HepG2 (cell line): Measurements from ENCODE around the gene GTF2A1. TPM values are rescaled to one million over a fixed set of nuclear protein-coding genes. Genes with fewer than 3 reads are reported as not detected.

Experiments used
- ATAC-seq: fragments of 200-7000 bp; cut with Tn5 transposase; 3 replicates; pipeline ENCODE4 v1.9.1; 2020; ENCODE audit warnings: mild to moderate bottlenecking, moderate library complexity
- BruUV-seq: library from RNA; stranded (reverse); fragments of 400-500 nt; replicated peaks from 2 replicates; lab custom pipeline; 2021; lab: Mats Ljungman, UMichigan
- CTCF ChIA-PET: fragments of 300-600 bp; formaldehyde crosslinking; extraction: SDS; loops from one replicate; lab custom pipeline; 2021; ENCODE audit warnings: low total read pairs, inconsistent platforms, low intra/inter-chr PET ratio; lab: Yijun Ruan, JAX
- POLR2A ChIA-PET: fragments of 350-600 bp; sonication (Branson Sonifier 250); formaldehyde crosslinking; loops from one replicate; lab custom pipeline; 2020; ENCODE audit warnings: antibody characterized with exemption, inconsistent platforms; lab: Yijun Ruan, JAX
- DNase-seq: peaks from one replicate; pipeline ENCODE4 v3.0.0-alpha.2; 2015; ENCODE audit warnings: low spot score
- FAIRE-seq: peaks from 3 replicates; lab custom pipeline; 2011; peaks lifted over from hg19 to GRCh38; lab: Jason Lieb, UNC
- H2AFZ ChIP-seq: one replicate; pipeline ENCODE4 v1.6.1; 2011; ENCODE audit warnings: low read length, inconsistent platforms
- H3K27ac ChIP-seq: fragments of 300-600 bp; 3 replicates; pipeline ENCODE4 v1.8.0; 2011; ENCODE audit warnings: mixed run types, mild to moderate bottlenecking, mixed read lengths, low read length, inconsistent platforms; ENCODE audit not compliant: insufficient read depth; ENCODE audit errors: extremely low read length
- H3K27me3 ChIP-seq, 2 experiments: fragments of 200-600 bp in 1 of 2; 2 replicates in 1 of 2; 3 replicates in 1 of 2; pipeline versions ENCODE4 v1.6.0 to v1.8.0; 2011; ENCODE audit warnings: low read length in 2 of 2, mild to moderate bottlenecking in 2 of 2, moderate library complexity in 2 of 2, inconsistent platforms in 1 of 2; ENCODE audit not compliant: insufficient read depth in 2 of 2, control insufficient read depth in 1 of 2
- H3K36me3 ChIP-seq, 2 experiments: fragments of 200-600 bp in 1 of 2; replicated peaks in 1 of 2; 2 replicates in 1 of 2; 3 replicates in 1 of 2; pipeline versions ENCODE4 v1.5.1 to v1.8.0; 2011; ENCODE audit warnings: low read length in 2 of 2, inconsistent platforms in 1 of 2; ENCODE audit not compliant: insufficient read depth in 2 of 2, control insufficient read depth in 1 of 2
- H3K4me1 ChIP-seq: 2 replicates; pipeline ENCODE4 v1.5.1; 2012; ENCODE audit warnings: low read length, inconsistent platforms; ENCODE audit not compliant: insufficient read depth
- H3K4me2 ChIP-seq: 2 replicates; pipeline ENCODE4 v1.6.0; 2011; ENCODE audit warnings: low read depth, low read length, inconsistent platforms
- H3K4me3 ChIP-seq, 3 experiments: fragments of 200-600 bp in 1 of 3; sonication (generic), shearing (Covaris generic) in 1 of 3; replicated peaks in 1 of 3; 2 replicates each; pipeline ENCODE4 v1.5.1; 2011 to 2016; ENCODE audit warnings: low read length in 3 of 3, inconsistent platforms in 2 of 3, low read depth in 2 of 3, mild to moderate bottlenecking in 2 of 3, control low read depth in 1 of 3, mixed read lengths in 1 of 3; ENCODE audit not compliant: insufficient read depth in 1 of 3
- H3K79me2 ChIP-seq: one replicate; pipeline ENCODE4 v1.6.1; 2011; ENCODE audit warnings: low read length, inconsistent platforms; ENCODE audit not compliant: insufficient read depth
- H3K9ac ChIP-seq: 2 replicates; pipeline ENCODE4 v1.6.0; 2011; ENCODE audit warnings: mild to moderate bottlenecking, low read depth, low read length, inconsistent platforms; ENCODE audit not compliant: insufficient read depth
- H3K9me3 ChIP-seq: 2 replicates; pipeline ENCODE4 v1.5.1; 2012; ENCODE audit warnings: mild to moderate bottlenecking, low read length
- H4K20me1 ChIP-seq: 2 replicates; pipeline ENCODE4 v1.6.0; 2011; ENCODE audit warnings: inconsistent platforms, mild to moderate bottlenecking, low read length, moderate library complexity; ENCODE audit not compliant: insufficient read depth
- DR1 ChIP-seq: sonication (generic); formaldehyde crosslinking; IDR thresholded peaks from 2 replicates; pipeline ENCODE4 v1.8.0; 2021; ENCODE audit warnings: mild to moderate bottlenecking, missing genetic modification reagents, inconsistent platforms
- HDAC1 ChIP-seq: sonication (generic); formaldehyde crosslinking; IDR thresholded peaks from 2 replicates; pipeline ENCODE4 v1.5.1; 2020; ENCODE audit warnings: mild to moderate bottlenecking, missing genetic modification reagents
- JUNB ChIP-seq: sonication (generic); formaldehyde crosslinking; IDR thresholded peaks from 2 replicates; pipeline ENCODE4 v1.8.0; 2022; ENCODE audit warnings: missing genetic modification reagents, mild to moderate bottlenecking, borderline replicate concordance
- KLF12 ChIP-seq: sonication (generic); formaldehyde crosslinking; IDR thresholded peaks from 2 replicates; pipeline ENCODE4 v1.4.0; 2020; ENCODE audit warnings: missing genetic modification reagents, borderline replicate concordance
- RNF219 ChIP-seq: sonication (generic); formaldehyde crosslinking; IDR thresholded peaks from 2 replicates; pipeline ENCODE4 v1.5.0; 2020; ENCODE audit warnings: mild to moderate bottlenecking, missing genetic modification reagents
- ZNF282 ChIP-seq: fragments of 450-650 bp; IDR thresholded peaks from 2 replicates; pipeline ENCODE4 v1.6.1; 2018; ENCODE audit not compliant: partially characterized antibody
- ZNF513 ChIP-seq: sonication (generic); formaldehyde crosslinking; conservative IDR thresholded peaks from 2 replicates; pipeline ENCODE4 v1.5.0; 2020; ENCODE audit warnings: missing genetic modification reagents
- ZNF589 ChIP-seq: sonication (generic); formaldehyde crosslinking; conservative IDR thresholded peaks from 2 replicates; pipeline ENCODE4 v1.8.0; 2022; ENCODE audit warnings: mild to moderate bottlenecking, moderate library complexity, missing genetic modification reagents
- ZSCAN30 ChIP-seq: sonication (generic); formaldehyde crosslinking; IDR thresholded peaks from 2 replicates; pipeline ENCODE4 v1.5.0; 2020; ENCODE audit warnings: mild to moderate bottlenecking, missing genetic modification reagents
- WGBS: methylation state at CpG from one replicate; pipeline ENCODE4 v1.1.6; 2017; ENCODE audit warnings: low lambda C conversion rate; 5-methylcytosine and 5-hydroxymethylcytosine counted together
- in situ Hi-C: cut with HindIII; loops from 2 replicates; pipeline ENCODE4 v1.10.0; 2017; ENCODE audit warnings: low pct_unique_long_range_greater_than_20kb; ENCODE audit not compliant: extremely low pct_ligation_motif_present
- intact Hi-C: fragments of 100-400 bp; cut with micrococcal nuclease; formaldehyde crosslinking; loops from one replicate; pipeline ENCODE4 v1.10.0; 2022; ENCODE audit not compliant: unreplicated experiment
- polyA plus RNA-seq, 8 experiments: library from polyadenylated mRNA; depleted of rRNA in 3 of 8; stranded (reverse) in 7 of 8; unstranded in 1 of 8; fragments of >200 nt; fragmentation: Illumina TruSeq in 4 of 8; extraction: Trizol in 4 of 8; gene quantifications; 2 replicates each; pipeline versions ENCODE4 v1.2.1 to v1.2.3, GENCODE V29; 2011 to 2016; ENCODE audit warnings: low read depth in 4 of 8, missing spikeins in 1 of 8, mixed read lengths in 1 of 8; ENCODE audit not compliant: insufficient read depth in 1 of 8
- total RNA-seq, 5 experiments: library from RNA; depleted of rRNA; stranded (reverse); fragments of >200 nt; fragmentation: Illumina TruSeq; extraction: Trizol; gene quantifications; 2 replicates each; pipeline ENCODE4 v1.2.3, GENCODE V29; 2016; ENCODE audit warnings: low read depth in 1 of 5

Gene GTF2A1
- total and polyA plus RNA-seq, 2 of the 13 experiments (the other 11 are each of a cell fraction or from before 2014, with no cell fraction given), result 14.9 to 17.5 TPM

DNA sequence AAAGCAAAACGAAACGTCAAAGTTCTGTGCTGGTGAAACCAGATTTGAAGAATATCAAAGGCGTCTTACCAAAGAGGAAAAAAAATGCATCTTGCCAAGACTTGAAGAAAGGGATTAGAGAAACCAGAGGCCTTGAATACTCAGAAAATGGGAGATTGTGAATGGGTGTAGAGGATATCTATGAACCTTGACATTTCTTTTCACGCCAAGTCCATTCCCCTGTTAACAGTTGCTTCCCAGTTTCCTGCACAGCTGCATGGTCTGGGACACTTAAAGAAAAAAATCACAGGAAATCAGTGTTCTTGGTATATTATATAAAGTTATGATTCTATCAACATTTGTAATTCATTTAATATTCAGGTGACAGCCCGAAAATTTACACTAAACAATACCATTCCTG is 1.4 kb upstream of the GTF2A1 start:
- DNase-seq, result no peak
- CTCF ChIA-PET, result no interaction called here
- Histone ChIP-seq H3K27me3 (no peaks in the 10 kb centered on the region), H3K4me2 (peak overlapping the region; percentile 76; the same call in 1 of the 2 replicates), H3K9me3 (no peaks in the 10 kb centered on the region), H4K20me1 (no peaks in the 10 kb centered on the region), H3K9ac (no peak overlapping the region), H3K36me3 (no peaks in the 10 kb centered on the region), H3K27ac (peak overlapping the region; percentile 100), H3K4me1 (peaks cover 36% of the 10 kb centered on the region), H2AFZ (no peak overlapping the region), H3K79me2 (peaks cover 29% of the 10 kb centered on the region), H3K4me3 (no peak overlapping the region)
- BruUV-seq, result no TSS peak
- WGBS, result 95% methylated on average over 5 of the region's 5 CpGs
- no peak for ATAC-seq
- POLR2A ChIA-PET, result interaction anchor here (1.8 to 2.2 kb wide), 3 partner anchors 9 to 214 kb away, joined by 6 to 14 read pairs (median 10); no protein-coding TSS in a partner anchor
- peak; percentile 34 for FAIRE-seq
- in situ Hi-C loops (no loop called here), intact Hi-C loops (no loop called here)
- no peak for TF ChIP-seq DR1
- no peak for TF ChIP-seq ZNF589 (CRISPR knock-in tag)
- no peak for TF ChIP-seq KLF12 (CRISPR knock-in tag)

GRCh38 chr14:81221579-81222102 is 882 bp upstream of the GTF2A1 start:
- H3K4me1 ChIP-seq, result peaks cover 36% of the 10 kb centered on the region
- H3K9ac ChIP-seq, result peak overlapping the region; percentile 92
- H3K4me3 ChIP-seq, result peak overlapping the region; percentile 16 to 75 (median 37); a peak in 4 of 6 replicates
- BruUV-seq, result TSS peak; percentile 44
- no peak overlapping the region for H2AFZ ChIP-seq
- no peaks in the 10 kb centered on the region for H3K36me3 ChIP-seq
- DNase-seq (no peak), ATAC-seq (no peak), FAIRE-seq (no peak)
- no peaks in the 10 kb centered on the region for H3K27me3 ChIP-seq
- ChIA-PET CTCF (no interaction called here), POLR2A (interaction anchor here (0.9 to 2.2 kb wide), 13 partner anchors 10 to 312 kb away, joined by 3 to 20 read pairs (median 6); partner anchors contain the start of genes CEP128 and SEL1L)
- peak overlapping the region; percentile 100 for H3K27ac ChIP-seq
- H3K79me2 ChIP-seq, result peaks cover 34% of the 10 kb centered on the region
- intact Hi-C loops (no loop called here), in situ Hi-C loops (no loop called here)
- no peaks in the 10 kb centered on the region for H4K20me1 ChIP-seq
- no peaks in the 10 kb centered on the region for H3K9me3 ChIP-seq
- H3K4me2 ChIP-seq, result peak overlapping the region; percentile 76
- WGBS, result 87% methylated on average over 16 of the region's 16 CpGs
- TF ChIP-seq HDAC1, result no peak
- TF ChIP-seq RNF219 (CRISPR knock-in tag), result 0 out of 2 replicates have a peak, but pooled peaks have one; percentile 27
- no peak for TF ChIP-seq JUNB (CRISPR knock-in tag)
- TF ChIP-seq ZNF513, result no peak
- no peak for TF ChIP-seq ZSCAN30
- no peak for TF ChIP-seq ZNF282
